Gastrocnemius medialis (tissue), 4 donors: ENCODE results near the gene RIN3.

Experiments
- CTCF ChIP-seq, 5 experiments: fragments of 450-650 bp in 3 of 5; fragments of 200-600 bp in 2 of 5; sonication (generic) in 2 of 5; IDR thresholded peaks in 4 of 5; conservative IDR thresholded peaks in 1 of 5; 1 replicate in 4 of 5; 2 replicates in 1 of 5; pipeline ENCODE4 v1.5.1; 2016 to 2019; ENCODE audit warnings: antibody characterized with exemption in 5 of 5, mild to moderate bottlenecking in 3 of 5, moderate library complexity in 3 of 5
- POLR2A ChIP-seq, 2 donors: fragments of 450-650 bp; IDR thresholded peaks; one replicate each; pipeline ENCODE4 v1.6.1; 2017; ENCODE audit warnings: antibody characterized with exemption in 2 of 2, mild to moderate bottlenecking in 2 of 2, moderate library complexity in 2 of 2

DNA sequence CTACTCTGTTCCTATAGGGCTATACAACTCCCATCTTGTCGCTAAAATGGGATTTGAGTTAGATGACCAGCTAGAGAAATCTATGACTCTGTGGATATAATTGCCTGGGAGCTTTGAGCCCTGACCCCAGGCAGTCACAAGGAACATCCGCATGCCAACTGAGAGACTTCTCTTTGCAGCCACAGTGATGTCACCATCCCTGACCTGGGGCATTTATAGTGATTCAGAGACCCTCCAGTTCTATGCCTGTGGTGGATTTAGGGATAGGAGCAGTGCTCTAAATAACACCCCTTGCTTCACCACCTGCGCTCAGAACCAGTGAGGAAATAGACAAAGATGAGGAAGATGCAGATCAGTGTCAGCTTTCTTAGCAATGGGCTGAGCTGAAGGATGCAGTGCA is 86.2 kb downstream of the RIN3 start:
- no peak for TF ChIP-seq POLR2A (IDR thresholded peaks at IDR 0.05)
- TF ChIP-seq CTCF (IDR thresholded peaks at IDR 0.05 in 4 of 5, conservative IDR thresholded peaks at IDR 0.05 in 1 of 5), result no peak
